ENCODE measurements around the gene CERS1.

The CERS1 gene

GRCh38 chr19:18898081-18898606, 2.2 kb upstream of the CERS1 start:
- TF ChIP-seq CTCF (IDR thresholded peaks at IDR 0.05; ENCODE audit: low read length): no peak
- TF ChIP-seq EZH2 (IDR thresholded peaks at IDR 0.05; ENCODE audit: borderline replicate concordance, low read length): no peak
- H4K20me1 ChIP-seq (ENCODE audit: insufficient read depth, low read length): no peaks in the 10 kb centered on the region
- no peaks in the 10 kb centered on the region for H3K79me2 ChIP-seq (ENCODE audit: insufficient read depth, low read length)
- H3K4me1 ChIP-seq (ENCODE audit: insufficient read depth, low read length, severe bottlenecking): no peaks in the 10 kb centered on the region
- H3K9me2 ChIP-seq (ENCODE audit: low read depth, low read length): no peaks in the 10 kb centered on the region
- H3K9ac ChIP-seq (ENCODE audit: low read length): no peak overlapping the region
- no peaks in the 10 kb centered on the region for H3K27me3 ChIP-seq (ENCODE audit: insufficient read depth, low read length)
- no peaks in the 10 kb centered on the region for H3K9me3 ChIP-seq (ENCODE audit: low read length)
- H3K36me3 ChIP-seq (ENCODE audit: insufficient read depth, low read length): peaks cover 24% of the 10 kb centered on the region
- no peak overlapping the region for H3K27ac ChIP-seq (ENCODE audit: low read depth, low read length, poor library complexity, severe bottlenecking)
- H3K4me2 ChIP-seq (ENCODE audit: low read length): no peak overlapping the region
- no peak overlapping the region for H2AFZ ChIP-seq (ENCODE audit: low read length)
- no peak overlapping the region for H3K4me3 ChIP-seq (ENCODE audit: low read depth, low read length, poor library complexity, severe bottlenecking)
- H3F3A ChIP-seq (ENCODE audit: insufficient read depth, low read length): no peaks in the 10 kb centered on the region

- H3K27ac ChIP-seq (ENCODE audit: low read depth, low read length, poor library complexity, severe bottlenecking): no peak overlapping the region
- H3K4me2 ChIP-seq (ENCODE audit: low read length): no peak overlapping the region
- H3K9me2 ChIP-seq (ENCODE audit: low read depth, low read length): no peaks in the 10 kb centered on the region
- H4K20me1 ChIP-seq (ENCODE audit: insufficient read depth, low read length): no peaks in the 10 kb centered on the region
- peaks cover 20% of the 10 kb centered on the region for H3K36me3 ChIP-seq (ENCODE audit: insufficient read depth, low read length)
- H3K4me1 ChIP-seq (ENCODE audit: insufficient read depth, low read length, severe bottlenecking): no peaks in the 10 kb centered on the region
- no peaks in the 10 kb centered on the region for H3K27me3 ChIP-seq (ENCODE audit: insufficient read depth, low read length)
- no peak overlapping the region for H3K4me3 ChIP-seq (ENCODE audit: low read depth, low read length, poor library complexity, severe bottlenecking)
- H3K9ac ChIP-seq (ENCODE audit: low read length): no peak overlapping the region
- H2AFZ ChIP-seq (ENCODE audit: low read length): no peak overlapping the region
- TF ChIP-seq CTCF (IDR thresholded peaks at IDR 0.05; ENCODE audit: low read length): no peak
- TF ChIP-seq EZH2 (IDR thresholded peaks at IDR 0.05; ENCODE audit: borderline replicate concordance, low read length): no peak
- H3K9me3 ChIP-seq (ENCODE audit: low read length): no peaks in the 10 kb centered on the region
- no peaks in the 10 kb centered on the region for H3K79me2 ChIP-seq (ENCODE audit: insufficient read depth, low read length)
- H3F3A ChIP-seq (ENCODE audit: insufficient read depth, low read length): no peaks in the 10 kb centered on the region
These were observed 1.4 kb upstream of the CERS1 start for GRCh38 chr19:18897094-18898029.

GRCh38 chr19:18896421-18896841, 473 bp upstream of the CERS1 start:
- H3K27me3 ChIP-seq (ENCODE audit: insufficient read depth, low read length): no peaks in the 10 kb centered on the region
- H3K9me3 ChIP-seq (ENCODE audit: low read length): no peaks in the 10 kb centered on the region
- H3K27ac ChIP-seq (ENCODE audit: low read depth, low read length, poor library complexity, severe bottlenecking): no peak overlapping the region
- H3F3A ChIP-seq (ENCODE audit: insufficient read depth, low read length): no peaks in the 10 kb centered on the region
- no peak overlapping the region for H2AFZ ChIP-seq (ENCODE audit: low read length)
- TF ChIP-seq EZH2 (IDR thresholded peaks at IDR 0.05; ENCODE audit: borderline replicate concordance, low read length) (no peak), CTCF (IDR thresholded peaks at IDR 0.05; ENCODE audit: low read length) (no peak)
- no peaks in the 10 kb centered on the region for H3K9me2 ChIP-seq (ENCODE audit: low read depth, low read length)
- H3K4me1 ChIP-seq (ENCODE audit: insufficient read depth, low read length, severe bottlenecking): no peaks in the 10 kb centered on the region
- H3K4me3 ChIP-seq (ENCODE audit: low read depth, low read length, poor library complexity, severe bottlenecking): no peak overlapping the region
- no peak overlapping the region for H3K9ac ChIP-seq (ENCODE audit: low read length)
- peaks cover 17% of the 10 kb centered on the region for H3K36me3 ChIP-seq (ENCODE audit: insufficient read depth, low read length)
- H3K4me2 ChIP-seq (ENCODE audit: low read length): no peak overlapping the region
- H4K20me1 ChIP-seq (ENCODE audit: insufficient read depth, low read length): no peaks in the 10 kb centered on the region
- H3K79me2 ChIP-seq (ENCODE audit: insufficient read depth, low read length): no peaks in the 10 kb centered on the region

Data from OCI-LY1 (cell line).